GM08714 (cell line): ENCODE results near the gene ECT2.

Experiments used
- H3K4me3 ChIP-seq: fragments of 200-500 bp; sonication (Bioruptor generic); 2 replicates; pipeline ENCODE4 v1.5.1; 2014; ENCODE audit warnings: mild to moderate bottlenecking, low read length, inconsistent platforms
- ZNF274 ChIP-seq: IDR thresholded peaks from 2 replicates; pipeline ENCODE4 v1.6.1; 2012; ENCODE audit warnings: mild to moderate bottlenecking, low read depth, low read length

Gene ECT2

DNA sequence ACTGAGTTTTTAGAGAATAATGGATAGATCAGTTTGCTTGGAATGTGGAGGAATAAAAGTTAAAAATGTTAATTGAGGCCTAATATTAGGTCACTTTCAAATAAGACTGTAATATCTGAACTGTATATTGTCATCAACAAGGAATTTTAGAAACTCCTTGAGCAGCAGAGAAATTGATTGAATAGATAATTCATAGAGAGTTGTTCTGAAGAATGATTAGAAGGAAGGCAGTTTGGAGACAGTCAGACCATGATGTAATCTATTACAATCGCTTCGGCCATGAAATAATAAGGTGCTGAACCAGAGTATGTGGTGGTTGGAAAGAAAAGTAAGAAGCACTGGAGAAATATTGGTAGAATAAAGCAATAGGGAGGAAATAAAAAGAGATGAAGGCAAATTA lies 15.7 kb downstream of the ECT2 start:
- no peak for TF ChIP-seq ZNF274
- H3K4me3 ChIP-seq, result no peak overlapping the region

GRCh38 chr3:172766718-172767405 lies 16.3 kb downstream of the ECT2 start:
- no peak overlapping the region for H3K4me3 ChIP-seq
- no peak for TF ChIP-seq ZNF274

GRCh38 chr3:172770382-172770781 lies 19.9 kb downstream of the ECT2 start:
- no peak for TF ChIP-seq ZNF274
- H3K4me3 ChIP-seq, result no peak overlapping the region

DNA sequence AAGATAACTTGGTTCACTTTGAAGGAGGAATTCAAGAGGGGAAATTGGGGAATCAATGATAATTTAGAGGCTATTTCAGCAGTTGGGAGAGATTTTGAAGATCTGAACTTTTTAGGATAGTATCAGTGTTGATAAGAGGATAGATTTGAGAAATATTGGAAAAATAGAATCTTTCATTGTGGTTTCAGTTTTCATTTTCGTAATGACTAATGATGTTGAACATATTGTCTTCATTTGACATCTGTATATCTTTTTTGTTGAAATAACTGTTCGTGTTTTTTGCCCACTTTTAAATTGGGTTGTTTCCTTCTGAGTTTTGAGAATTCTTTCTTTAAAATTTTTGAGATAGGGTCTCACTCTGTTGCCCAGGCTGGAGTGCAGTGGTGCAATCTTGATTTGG lies 21.1 kb downstream of the ECT2 start:
- TF ChIP-seq ZNF274, result no peak
- H3K4me3 ChIP-seq, result no peak overlapping the region

DNA sequence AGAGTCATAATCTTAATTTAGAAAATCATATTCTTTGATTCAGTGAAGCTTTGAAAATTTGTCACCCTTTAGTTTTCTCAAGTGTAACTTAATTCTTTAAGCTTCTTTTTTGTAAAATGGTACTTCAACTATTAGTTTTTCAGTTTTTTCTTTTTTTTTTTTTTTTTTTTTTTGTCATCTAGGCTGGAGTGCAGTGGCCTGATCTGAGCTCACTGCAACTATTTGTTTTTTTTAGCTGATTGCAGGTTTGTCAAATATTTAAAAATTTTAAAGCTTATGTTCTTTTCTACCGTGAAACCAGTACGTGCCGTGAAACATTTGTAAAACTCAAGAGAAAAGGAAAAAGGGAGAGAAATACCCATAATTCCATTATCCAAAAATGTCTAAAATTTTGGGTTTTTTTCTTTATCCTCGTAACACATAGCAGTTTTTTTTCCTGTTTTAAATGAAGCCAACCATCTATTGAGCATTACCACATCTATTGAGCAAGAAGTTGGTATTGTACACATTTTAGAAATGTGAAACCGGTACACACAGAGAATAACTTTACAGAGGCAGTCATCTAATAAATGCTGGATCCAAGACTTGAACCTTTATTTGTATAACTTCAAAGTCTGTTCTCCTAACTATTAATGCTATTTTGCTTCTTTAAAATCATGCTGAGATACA lies 25.7 kb downstream of the ECT2 start:
- no peak for TF ChIP-seq ZNF274

GRCh38 chr3:172777901-172778300 lies 27.4 kb downstream of the ECT2 start:
- H3K4me3 ChIP-seq, result no peak overlapping the region
- no peak for TF ChIP-seq ZNF274

More for the DNA sequence above, 25.7 kb downstream of the ECT2 start:
- no peak overlapping the region for H3K4me3 ChIP-seq

DNA sequence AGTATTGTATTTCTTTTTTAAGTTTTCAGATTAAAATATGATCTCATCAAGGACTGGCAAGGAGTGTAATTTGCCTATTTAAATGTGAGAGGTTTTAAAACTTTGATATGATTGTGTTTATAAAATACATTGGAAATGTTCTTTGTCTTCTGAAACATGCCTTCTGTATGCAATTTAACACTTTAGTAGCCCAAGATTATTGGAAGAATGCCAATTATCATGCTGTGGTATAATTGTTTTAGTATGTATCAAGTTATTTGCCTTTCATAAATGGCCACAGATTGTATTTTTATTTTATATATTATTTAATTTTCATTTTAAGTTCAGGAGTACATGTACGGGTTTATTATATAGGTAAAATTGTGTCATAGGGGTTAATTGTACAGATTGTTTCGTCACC lies 31.7 kb downstream of the ECT2 start:
- no peak overlapping the region for H3K4me3 ChIP-seq
- no peak for TF ChIP-seq ZNF274

GRCh38 chr3:172786036-172786435 lies 35.5 kb downstream of the ECT2 start:
- no peak for TF ChIP-seq ZNF274
- no peak overlapping the region for H3K4me3 ChIP-seq

- no peak overlapping the region for H3K4me3 ChIP-seq
- TF ChIP-seq ZNF274, result no peak
Observed at GRCh38 chr3:172787019-172787418, 36.5 kb downstream of the ECT2 start.

GRCh38 chr3:172787746-172788145 lies 37.2 kb downstream of the ECT2 start:
- H3K4me3 ChIP-seq, result no peak overlapping the region

DNA sequence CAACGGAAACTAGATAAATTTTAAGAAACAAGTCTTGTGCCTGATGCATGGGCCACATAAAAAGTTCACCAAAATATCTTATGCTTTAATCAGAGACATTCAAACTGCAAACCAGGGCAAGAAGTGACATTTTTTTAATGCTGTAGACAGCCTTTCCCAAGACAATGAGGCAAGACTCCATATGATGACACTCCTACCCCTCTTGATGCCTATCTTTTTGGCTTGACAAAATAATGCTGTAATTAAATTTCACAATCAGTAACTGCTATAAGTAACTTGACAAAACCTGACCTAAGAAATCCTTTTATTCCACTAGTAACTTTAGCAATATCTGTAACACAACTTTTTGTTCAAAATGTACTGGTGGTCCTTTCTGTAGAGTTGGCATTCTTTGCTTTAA lies 48.7 kb downstream of the ECT2 start:
- H3K4me3 ChIP-seq, result no peak overlapping the region
- TF ChIP-seq ZNF274, result no peak

More at GRCh38 chr3:172787746-172788145, 37.2 kb downstream of the ECT2 start:
- TF ChIP-seq ZNF274, result no peak

- H3K4me3 ChIP-seq, result no peak overlapping the region
- TF ChIP-seq ZNF274, result no peak
Observed at GRCh38 chr3:172800156-172800555, 49.6 kb downstream of the ECT2 start.

- H3K4me3 ChIP-seq, result no peak overlapping the region
- no peak for TF ChIP-seq ZNF274
Observed at GRCh38 chr3:172803489-172803888, 53.0 kb downstream of the ECT2 start.

DNA sequence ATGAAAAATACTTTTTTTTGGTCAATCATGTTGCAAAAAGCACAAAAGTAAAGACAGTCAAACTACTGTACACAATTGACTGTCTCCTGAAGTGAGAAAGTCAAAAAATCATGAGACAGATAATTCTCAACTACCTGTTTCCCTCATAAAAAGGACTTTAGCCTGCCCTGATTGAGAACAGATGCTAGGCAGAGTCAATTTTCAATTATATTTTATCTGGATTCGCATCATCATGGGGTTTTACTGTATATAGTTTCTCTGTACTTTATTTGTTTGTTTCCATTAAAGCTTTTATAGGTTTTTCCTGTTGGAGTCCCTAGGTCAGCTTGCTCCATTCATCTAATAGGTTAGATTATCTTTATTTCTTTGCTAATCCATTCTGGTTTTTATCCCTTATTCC lies 53.8 kb downstream of the ECT2 start:
- no peak for TF ChIP-seq ZNF274
- no peak overlapping the region for H3K4me3 ChIP-seq

DNA sequence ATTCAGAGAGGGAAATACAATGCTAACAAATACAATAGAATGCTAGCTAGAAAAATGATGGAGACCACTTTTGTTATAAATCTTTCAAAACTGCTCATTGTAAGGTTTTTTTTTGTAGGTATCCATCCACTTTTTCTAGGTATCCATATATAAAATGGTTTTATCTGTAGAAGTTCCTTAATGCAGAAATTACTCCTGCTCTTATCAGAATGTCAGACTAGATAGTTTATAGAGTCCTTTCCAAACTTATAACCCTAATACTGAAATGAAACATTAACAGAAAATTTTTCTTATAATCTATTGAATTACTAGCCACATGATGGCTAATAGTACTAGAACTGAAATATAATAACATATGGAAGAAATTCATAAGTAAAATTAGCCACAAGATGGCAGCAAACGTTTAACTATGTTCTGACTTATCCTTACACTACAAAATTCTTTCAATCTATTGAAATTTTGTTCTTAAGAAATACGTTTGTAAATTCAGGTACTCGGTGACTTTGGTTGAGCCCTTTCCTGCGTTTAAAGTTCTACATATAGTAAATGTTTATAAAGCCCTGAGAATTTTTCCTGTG lies 58.5 kb downstream of the ECT2 start:
- TF ChIP-seq ZNF274, result no peak
- H3K4me3 ChIP-seq, result no peak overlapping the region

DNA sequence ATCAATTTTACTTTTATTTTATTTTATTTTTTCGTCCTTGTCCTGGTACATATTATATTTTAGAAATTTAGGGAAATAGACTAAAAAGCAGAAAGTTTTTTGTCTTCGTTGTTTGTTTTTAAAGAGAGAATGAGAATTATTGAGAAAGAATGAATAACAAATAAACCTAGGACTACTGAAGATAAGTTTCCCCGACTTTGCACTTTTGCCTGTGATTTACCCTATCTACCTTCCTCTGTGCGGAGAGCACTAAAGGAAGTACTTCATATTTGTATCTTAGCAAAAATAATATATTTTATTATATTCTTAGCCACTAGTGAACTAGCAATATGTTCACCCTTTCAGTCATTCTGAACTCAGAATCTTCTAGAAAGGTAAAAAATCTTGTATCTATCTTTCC lies 60.6 kb downstream of the ECT2 start:
- H3K4me3 ChIP-seq, result no peak overlapping the region
- TF ChIP-seq ZNF274, result no peak
